Activated T-cell treated with anti-CD3 and anti-CD28 coated beads, Interleukin-2, amount 50 U/mL, for 72 hours (primary cell): ENCODE results near the gene KRTAP4-8. TPM values are rescaled to one million over a fixed set of nuclear protein-coding genes. Genes with fewer than 3 reads are reported as not detected.
"Not testable (repeated sequence)": the region's sequence is repeated elsewhere in the genome, so short reads cannot be mapped to it uniquely, and the experiment has no call there.

Experiments used
- ATAC-seq, 2 donors: fragments of 150-1000 bp; cut with Tn5 transposase; replicated peaks in 1 of 2; 2 replicates each; pipeline ENCODE4 v1.10.0; 2021; ENCODE audit warnings: moderate library complexity in 2 of 2, mild to moderate bottlenecking in 1 of 2
- DNase-seq, 2 donors: peaks; one replicate each; pipeline ENCODE4 v3.0.0; 2021 to 2022; ENCODE audit warnings: mixed read lengths in 1 of 2
- H3K27ac Mint-ChIP-seq: one replicate; pipeline ENCODE4 v1.8.0; 2022; ENCODE audit warnings: mild to moderate bottlenecking, moderate library complexity, mixed read lengths
- H3K27me3 Mint-ChIP-seq: one replicate; pipeline ENCODE4 v1.8.0; 2022; ENCODE audit warnings: low read depth, mixed read lengths
- H3K36me3 Mint-ChIP-seq, 2 donors: one replicate each; pipeline ENCODE4 v1.8.0; 2022; ENCODE audit warnings: mixed read lengths in 2 of 2, mild to moderate bottlenecking in 1 of 2; ENCODE audit not compliant: insufficient read depth in 2 of 2
- H3K4me1 Mint-ChIP-seq: one replicate; pipeline ENCODE4 v1.8.0; 2022; ENCODE audit warnings: low read depth, mixed read lengths
- H3K4me3 Mint-ChIP-seq, 2 donors: one replicate each; pipeline ENCODE4 v1.8.0; 2022; ENCODE audit warnings: mild to moderate bottlenecking in 2 of 2, mixed read lengths in 2 of 2, moderate library complexity in 2 of 2
- H3K9me3 Mint-ChIP-seq, 2 donors: one replicate each; pipeline ENCODE4 v1.8.0; 2022; ENCODE audit warnings: mixed read lengths in 2 of 2
- total RNA-seq, 2 donors: library from RNA; stranded (reverse); gene quantifications; one replicate each; pipeline ENCODE4 v1.2.3, GENCODE V29; 2022

KRTAP4-8 gene
- total RNA-seq = not detected

GRCh38 chr17:41098042-41098441, at the start of gene KRTAP4-8:
Gene KRTAP4-8, minus strand, starts transcription at chr17:41098142. Its CDS starts 58 bp downstream, at chr17:41098084.
- peaks cover 17% of the 10 kb centered on the region for H3K27me3 Mint-ChIP-seq
- peaks cover 7% of the 10 kb centered on the region for H3K4me1 Mint-ChIP-seq
- DNase-seq (no peak), ATAC-seq (no peak)
- H3K36me3 Mint-ChIP-seq = no peaks in the 10 kb centered on the region
- peak within 1 kb of the TSS; percentile 24 for H3K27ac Mint-ChIP-seq
- no peaks in the 10 kb centered on the region for H3K9me3 Mint-ChIP-seq
- no peak within 1 kb of the TSS for H3K4me3 Mint-ChIP-seq

GRCh38 chr17:41145261-41145660, 47.3 kb upstream of the KRTAP4-8 start:
- H3K4me1 Mint-ChIP-seq = peaks cover 5% of the 10 kb centered on the region
- H3K36me3 Mint-ChIP-seq = peaks cover 8 to 15% of the 10 kb centered on the region in 2 donors
- ATAC-seq (no peak), DNase-seq (no peak)
- peaks cover 7 to 16% of the 10 kb centered on the region in 2 donors for H3K9me3 Mint-ChIP-seq
- no peaks in the 10 kb centered on the region for H3K27me3 Mint-ChIP-seq
- H3K4me3 Mint-ChIP-seq = no peak overlapping the region
- H3K27ac Mint-ChIP-seq = no peak overlapping the region

- no peak overlapping the region for H3K27ac Mint-ChIP-seq
- no peaks in the 10 kb centered on the region for H3K27me3 Mint-ChIP-seq
- no peak for DNase-seq
- peaks cover 5% of the 10 kb centered on the region for H3K4me1 Mint-ChIP-seq
- peaks cover 7 to 16% of the 10 kb centered on the region in 2 donors for H3K9me3 Mint-ChIP-seq
- no peak for ATAC-seq
- peaks cover 8 to 15% of the 10 kb centered on the region in 2 donors for H3K36me3 Mint-ChIP-seq
- no peak overlapping the region for H3K4me3 Mint-ChIP-seq
Observed at GRCh38 chr17:41144846-41145245, 46.9 kb upstream of the KRTAP4-8 start.

- H3K4me1 Mint-ChIP-seq = peaks cover 5% of the 10 kb centered on the region
- H3K4me3 Mint-ChIP-seq = no peak overlapping the region
- no peaks in the 10 kb centered on the region for H3K27me3 Mint-ChIP-seq
- DNase-seq = no peak
- no peak overlapping the region for H3K27ac Mint-ChIP-seq
- no peak for ATAC-seq
- H3K9me3 Mint-ChIP-seq = peaks cover 10 to 28% of the 10 kb centered on the region in 2 donors
- H3K36me3 Mint-ChIP-seq = peaks cover 10 to 18% of the 10 kb centered on the region in 2 donors
Observed at GRCh38 chr17:41141361-41141760, 43.4 kb upstream of the KRTAP4-8 start.

GRCh38 chr17:41140360-41141131, 42.6 kb upstream of the KRTAP4-8 start, which contains the start of gene KRTAP4-6:
Gene KRTAP4-6, minus strand, starts transcription at chr17:41140544. Its CDS starts 57 bp downstream, at chr17:41140487.
- H3K9me3 Mint-ChIP-seq = peaks cover 10 to 28% of the 10 kb centered on the region in 2 donors
- peaks cover 10 to 18% of the 10 kb centered on the region in 2 donors for H3K36me3 Mint-ChIP-seq
- H3K4me3 Mint-ChIP-seq = no peak within 1 kb of the TSS
- no peaks in the 10 kb centered on the region for H3K27me3 Mint-ChIP-seq
- H3K27ac Mint-ChIP-seq = no peak within 1 kb of the TSS
- DNase-seq (no peak), ATAC-seq (no peak)
- peaks cover 5% of the 10 kb centered on the region for H3K4me1 Mint-ChIP-seq

- not testable (repeated sequence) for H3K4me3 Mint-ChIP-seq, H3K27ac Mint-ChIP-seq, DNase-seq, ATAC-seq, H3K4me1 Mint-ChIP-seq, H3K27me3 Mint-ChIP-seq
- Mint-ChIP-seq H3K9me3 (peaks cover 10 to 28% of the 10 kb centered on the region in 2 donors), H3K36me3 (peaks cover 10 to 18% of the 10 kb centered on the region in 2 donors)
Observed at GRCh38 chr17:41139865-41140264, 41.9 kb upstream of the KRTAP4-8 start.

GRCh38 chr17:41133880-41134735, 36.2 kb upstream of the KRTAP4-8 start:
- DNase-seq (no peak), ATAC-seq (no peak)
- no peaks in the 10 kb centered on the region for H3K36me3 Mint-ChIP-seq
- H3K27me3 Mint-ChIP-seq = no peaks in the 10 kb centered on the region
- H3K4me1 Mint-ChIP-seq = peaks cover 28% of the 10 kb centered on the region
- no peak overlapping the region for H3K4me3 Mint-ChIP-seq
- no peak overlapping the region for H3K27ac Mint-ChIP-seq
- peaks cover 0 to 10% of the 10 kb centered on the region in 2 donors for H3K9me3 Mint-ChIP-seq

- Mint-ChIP-seq H3K27ac (peak overlapping the region; percentile 63), H3K4me3 (no peak overlapping the region), H3K9me3 (peaks cover 0 to under 1% of the 10 kb centered on the region in 2 donors), H3K4me1 (peaks cover 28% of the 10 kb centered on the region), H3K27me3 (no peaks in the 10 kb centered on the region), H3K36me3 (no peaks in the 10 kb centered on the region)
- ATAC-seq = no peak
- DNase-seq = no peak
Observed at GRCh38 chr17:41131979-41132378, 34.0 kb upstream of the KRTAP4-8 start.

- Mint-ChIP-seq H3K27ac (no peak overlapping the region), H3K27me3 (no peaks in the 10 kb centered on the region), H3K4me1 (peaks cover 40% of the 10 kb centered on the region), H3K9me3 (peaks cover under 1 to 1% of the 10 kb centered on the region in 2 donors), H3K4me3 (no peak overlapping the region), H3K36me3 (no peaks in the 10 kb centered on the region)
- DNase-seq (no peak), ATAC-seq (no peak)
Observed at GRCh38 chr17:41127371-41127770, 29.4 kb upstream of the KRTAP4-8 start.

GRCh38 chr17:41126412-41126811, 28.5 kb upstream of the KRTAP4-8 start:
- Mint-ChIP-seq H3K4me3 (no peak overlapping the region), H3K27ac (no peak overlapping the region), H3K4me1 (peaks cover 31% of the 10 kb centered on the region), H3K9me3 (peaks cover 2% of the 10 kb centered on the region in 2 donors), H3K36me3 (no peaks in the 10 kb centered on the region), H3K27me3 (no peaks in the 10 kb centered on the region)
- ATAC-seq = no peak
- DNase-seq = no peak

- H3K9me3 Mint-ChIP-seq = peaks cover 2% of the 10 kb centered on the region in 2 donors
Observed at GRCh38 chr17:41125064-41125463, 27.1 kb upstream of the KRTAP4-8 start.

GRCh38 chr17:41123991-41124371, 26.0 kb upstream of the KRTAP4-8 start, which contains the start of gene KRTAP4-12:
Gene KRTAP4-12, minus strand, starts transcription at chr17:41124182. Its CDS starts 60 bp downstream, at chr17:41124122.
- not testable (repeated sequence) for H3K9me3 Mint-ChIP-seq, DNase-seq, H3K27ac Mint-ChIP-seq, H3K27me3 Mint-ChIP-seq, ATAC-seq, H3K36me3 Mint-ChIP-seq
- Mint-ChIP-seq H3K4me3 (peak within 1 kb of the TSS; percentile 2 to 18), H3K4me1 (peaks cover 33% of the 10 kb centered on the region)

More at GRCh38 chr17:41125064-41125463, 27.1 kb upstream of the KRTAP4-8 start:
- no peak overlapping the region for H3K27ac Mint-ChIP-seq
- DNase-seq (no peak), ATAC-seq (no peak)
- H3K27me3 Mint-ChIP-seq = no peaks in the 10 kb centered on the region
- peaks cover 33% of the 10 kb centered on the region for H3K4me1 Mint-ChIP-seq
- no peaks in the 10 kb centered on the region for H3K36me3 Mint-ChIP-seq
- H3K4me3 Mint-ChIP-seq = no peak overlapping the region
